ENCODE measurements around the gene SIPA1L3. TPM values are rescaled to one million over a fixed set of nuclear protein-coding genes. Genes with fewer than 3 reads are reported as not detected.

SIPA1L3 gene
- total RNA-seq, 1 experiment from 2014 or later: 125 TPM

DNA sequence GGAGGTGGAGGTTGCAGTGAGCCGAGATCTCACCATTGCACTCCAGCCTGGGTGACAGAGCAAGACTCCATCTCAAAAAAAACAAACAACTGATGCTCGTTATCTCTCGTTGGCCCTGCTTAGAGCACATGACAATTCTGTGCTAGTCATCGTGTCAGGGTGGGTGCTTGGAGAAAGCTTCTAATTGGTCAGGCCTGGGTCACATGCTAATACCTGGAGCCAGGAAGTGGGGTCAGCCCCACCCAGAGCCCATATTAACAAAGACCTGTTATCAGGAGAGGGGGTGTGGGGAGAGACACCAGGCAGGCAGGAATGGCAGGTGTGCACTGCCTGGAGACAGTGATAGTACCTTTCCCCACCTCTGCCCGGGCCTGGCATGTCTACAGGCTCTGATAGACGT is 232.1 kb downstream of the SIPA1L3 start:
- Histone ChIP-seq H3K36me3 (ENCODE audit: control insufficient read depth, insufficient read depth, low read length) (peaks cover 7% of the 10 kb centered on the region), H3K9me3 (no peaks in the 10 kb centered on the region), H3K4me3 (ENCODE audit: low read depth, low read length) (no peak overlapping the region), H3K4me1 (no peaks in the 10 kb centered on the region), H3K27me3 (replicated peaks; ENCODE audit: control insufficient read depth, insufficient read depth, low read length) (no peaks in the 10 kb centered on the region; the same call in 1 of the 2 replicates)
- H3K27ac Mint-ChIP-seq (ENCODE audit: unreplicated experiment): no peak overlapping the region
- CTCF ChIA-PET: no interaction called here
- POLR2A ChIA-PET: no interaction called here
- H3K4me3 Mint-ChIP-seq (ENCODE audit: unreplicated experiment): no peak overlapping the region
- BruUV-seq (replicated peaks): no TSS peak
- H3K36me3 Mint-ChIP-seq (ENCODE audit: insufficient read depth, unreplicated experiment): peaks cover 81% of the 10 kb centered on the region
- no peaks in the 10 kb centered on the region for H3K27me3 Mint-ChIP-seq (ENCODE audit: insufficient read depth, unreplicated experiment)
- intact Hi-C loops (cut with micrococcal nuclease; ENCODE audit: unreplicated experiment): no loop called here
- peak in 1 of 2 experiments; percentile 22 for DNase-seq
- no peaks in the 10 kb centered on the region for H3K4me1 Mint-ChIP-seq (ENCODE audit: low read depth, unreplicated experiment)
- TF ChIP-seq, protein P1, sequence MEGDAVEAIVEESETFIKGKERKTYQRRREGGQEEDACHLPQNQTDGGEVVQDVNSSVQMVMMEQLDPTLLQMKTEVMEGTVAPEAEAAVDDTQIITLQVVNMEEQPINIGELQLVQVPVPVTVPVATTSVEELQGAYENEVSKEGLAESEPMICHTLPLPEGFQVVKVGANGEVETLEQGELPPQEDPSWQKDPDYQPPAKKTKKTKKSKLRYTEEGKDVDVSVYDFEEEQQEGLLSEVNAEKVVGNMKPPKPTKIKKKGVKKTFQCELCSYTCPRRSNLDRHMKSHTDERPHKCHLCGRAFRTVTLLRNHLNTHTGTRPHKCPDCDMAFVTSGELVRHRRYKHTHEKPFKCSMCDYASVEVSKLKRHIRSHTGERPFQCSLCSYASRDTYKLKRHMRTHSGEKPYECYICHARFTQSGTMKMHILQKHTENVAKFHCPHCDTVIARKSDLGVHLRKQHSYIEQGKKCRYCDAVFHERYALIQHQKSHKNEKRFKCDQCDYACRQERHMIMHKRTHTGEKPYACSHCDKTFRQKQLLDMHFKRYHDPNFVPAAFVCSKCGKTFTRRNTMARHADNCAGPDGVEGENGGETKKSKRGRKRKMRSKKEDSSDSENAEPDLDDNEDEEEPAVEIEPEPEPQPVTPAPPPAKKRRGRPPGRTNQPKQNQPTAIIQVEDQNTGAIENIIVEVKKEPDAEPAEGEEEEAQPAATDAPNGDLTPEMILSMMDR (IDR thresholded peaks at IDR 0.05; ENCODE audit: insufficient read depth in 1 of 2, low read depth in 1 of 2, low read length in 1 of 2, severe bottlenecking in 1 of 2, unreplicated experiment in 1 of 2): no peak
- no peaks in the 10 kb centered on the region for H3K9me3 Mint-ChIP-seq (ENCODE audit: unreplicated experiment)

DNA sequence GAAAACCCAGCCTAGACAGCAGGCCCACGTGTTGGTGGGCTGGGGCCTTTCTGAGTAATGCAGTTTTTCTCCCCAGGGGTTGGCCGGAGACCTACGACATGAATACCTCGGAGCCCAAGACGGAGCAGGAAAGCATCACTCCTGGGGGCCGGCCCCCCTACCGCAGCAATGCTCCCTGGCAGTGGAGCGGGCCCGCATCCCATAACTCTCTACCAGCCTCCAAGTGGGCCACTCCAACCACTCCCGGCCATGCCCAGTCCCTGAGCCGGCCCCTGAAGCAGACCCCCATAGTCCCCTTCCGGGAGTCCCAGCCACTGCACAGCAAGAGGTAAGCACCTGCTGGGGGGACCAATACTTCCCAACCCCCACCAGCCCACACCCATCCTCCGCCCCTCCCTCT is 234.1 kb downstream of the SIPA1L3 start:
- POLR2A ChIA-PET: no interaction called here
- Histone ChIP-seq H3K4me1 (no peaks in the 10 kb centered on the region), H3K27me3 (replicated peaks; ENCODE audit: control insufficient read depth, insufficient read depth, low read length) (no peaks in the 10 kb centered on the region; the same call in 1 of the 2 replicates), H3K9me3 (no peaks in the 10 kb centered on the region), H3K36me3 (ENCODE audit: control insufficient read depth, insufficient read depth, low read length) (peaks cover 7% of the 10 kb centered on the region), H3K4me3 (ENCODE audit: low read depth, low read length) (no peak overlapping the region)
- CTCF ChIA-PET: no interaction called here
- no peak overlapping the region for H3K4me3 Mint-ChIP-seq (ENCODE audit: unreplicated experiment)
- intact Hi-C loops (cut with micrococcal nuclease; ENCODE audit: unreplicated experiment): loop anchor here (10.0 kb wide), 1 partner anchor 84 kb away; the partner anchor contains the start of gene DPF1
- TF ChIP-seq, protein P1 (IDR thresholded peaks at IDR 0.05; ENCODE audit: insufficient read depth in 1 of 2, low read depth in 1 of 2, low read length in 1 of 2, severe bottlenecking in 1 of 2, unreplicated experiment in 1 of 2): no peak
- H3K36me3 Mint-ChIP-seq (ENCODE audit: insufficient read depth, unreplicated experiment): peaks cover 80% of the 10 kb centered on the region
- H3K27ac Mint-ChIP-seq (ENCODE audit: unreplicated experiment): peak overlapping the region; percentile 26
- H3K4me1 Mint-ChIP-seq (ENCODE audit: low read depth, unreplicated experiment): no peaks in the 10 kb centered on the region
- no peak for DNase-seq
- H3K9me3 Mint-ChIP-seq (ENCODE audit: unreplicated experiment): no peaks in the 10 kb centered on the region
- BruUV-seq (replicated peaks): no TSS peak
- H3K27me3 Mint-ChIP-seq (ENCODE audit: insufficient read depth, unreplicated experiment): no peaks in the 10 kb centered on the region

DNA sequence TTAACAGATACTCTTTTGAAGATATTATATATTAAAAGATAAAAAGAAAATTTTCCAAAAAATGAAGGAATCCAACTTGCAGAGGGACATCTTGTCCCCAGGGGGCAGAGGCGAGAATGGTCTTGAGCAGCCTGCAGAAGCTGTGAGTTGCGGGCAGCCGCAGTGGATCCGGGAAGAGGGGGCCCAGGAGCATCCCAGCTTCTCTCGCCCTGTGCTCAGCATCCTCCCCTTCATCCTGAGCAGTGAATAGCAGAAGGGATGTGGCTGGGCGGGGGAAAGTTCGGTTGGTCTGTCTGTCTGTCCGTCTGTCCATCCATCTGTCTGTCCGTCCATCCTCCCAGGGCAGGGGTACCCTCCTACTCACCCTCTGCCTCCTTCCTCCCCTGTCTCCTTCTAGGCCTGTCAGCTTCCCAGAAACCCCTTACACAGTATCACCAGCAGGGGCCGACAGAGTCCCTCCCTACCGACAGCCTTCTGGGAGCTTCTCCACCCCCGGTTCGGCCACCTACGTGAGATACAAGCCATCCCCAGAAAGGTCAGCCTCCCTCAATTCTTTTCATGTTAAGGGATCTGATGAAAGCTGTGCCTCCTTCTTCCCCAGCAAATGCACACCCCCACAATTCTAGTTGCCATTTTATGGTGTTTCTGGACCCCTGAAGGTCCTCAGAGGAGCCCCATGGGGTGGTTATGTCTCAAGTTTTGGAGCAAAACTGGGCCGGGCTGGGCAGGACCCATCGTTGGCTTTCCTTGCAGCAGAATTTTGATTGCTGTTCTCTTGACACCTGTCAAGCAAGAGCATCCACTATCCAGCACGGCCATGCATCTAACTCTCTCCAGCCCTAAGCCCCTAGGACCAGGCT is 235.4 kb downstream of the SIPA1L3 start:
- Histone ChIP-seq H3K9me3 (no peaks in the 10 kb centered on the region), H3K36me3 (ENCODE audit: control insufficient read depth, insufficient read depth, low read length) (peaks cover 7% of the 10 kb centered on the region), H3K4me1 (no peaks in the 10 kb centered on the region), H3K4me3 (ENCODE audit: low read depth, low read length) (no peak overlapping the region), H3K27me3 (replicated peaks; ENCODE audit: control insufficient read depth, insufficient read depth, low read length) (no peaks in the 10 kb centered on the region; the same call in 1 of the 2 replicates)
- DNase-seq: peak; percentile 71 to 77
- no peak overlapping the region for H3K4me3 Mint-ChIP-seq (ENCODE audit: unreplicated experiment)
- H3K36me3 Mint-ChIP-seq (ENCODE audit: insufficient read depth, unreplicated experiment): peaks cover 82% of the 10 kb centered on the region
- ChIA-PET CTCF (interaction anchor here (0.6 to 2.4 kb wide), 9 partner anchors 31 to 248 kb away, joined by 3 to 8 read pairs (median 3); partner anchors contain the start of gene PSMD8), POLR2A (no interaction called here)
- no peaks in the 10 kb centered on the region for H3K9me3 Mint-ChIP-seq (ENCODE audit: unreplicated experiment)
- intact Hi-C loops (cut with micrococcal nuclease; ENCODE audit: unreplicated experiment): loop anchor here (1.0 to 10.0 kb wide), 2 partner anchors 82 to 244 kb away; partner anchors contain the start of gene DPF1
- H3K27me3 Mint-ChIP-seq (ENCODE audit: insufficient read depth, unreplicated experiment): no peaks in the 10 kb centered on the region
- TF ChIP-seq, protein P1 (IDR thresholded peaks at IDR 0.05; ENCODE audit: insufficient read depth in 1 of 2, low read depth in 1 of 2, low read length in 1 of 2, severe bottlenecking in 1 of 2, unreplicated experiment in 1 of 2): peak; percentile 84 to 87
- no peak overlapping the region for H3K27ac Mint-ChIP-seq (ENCODE audit: unreplicated experiment)
- H3K4me1 Mint-ChIP-seq (ENCODE audit: low read depth, unreplicated experiment): no peaks in the 10 kb centered on the region
- BruUV-seq (replicated peaks): no TSS peak
